Measurements from ENCODE around the gene GLRA1.

- TF ChIP-seq EZH2 (IDR thresholded peaks at IDR 0.05; ENCODE audit: low read length, unreplicated experiment): no peak
- TF ChIP-seq CTCF (conservative IDR thresholded peaks at IDR 0.05; ENCODE audit: low read depth, low read length): no peak
Observed at GRCh38 chr5:151966046-151966445, 41.4 kb upstream of the GLRA1 start.
